ENCODE data around the gene GNGT2.

- no peak for TF ChIP-seq CTCF (conservative IDR thresholded peaks at IDR 0.05; ENCODE audit: low read depth, low read length)
- no peak for TF ChIP-seq EZH2 (IDR thresholded peaks at IDR 0.05; ENCODE audit: low read length, unreplicated experiment)
- no peak for TF ChIP-seq EZH2phosphoT487 (IDR thresholded peaks at IDR 0.05; ENCODE audit: borderline replicate concordance, low read length)
Observed at GRCh38 chr17:49239963-49240362, 29.6 kb upstream of the GNGT2 start.

All from PC-3 (cell line).